GM21529 (cell line): Measurements from ENCODE around the gene F13B.
A peak's percentile ranks its signal among the peaks of the same experiment; 100 is the strongest.
"Not testable (repeated sequence)": the region's sequence is repeated elsewhere in the genome, so short reads cannot be mapped to it uniquely, and the experiment has no call there.

ENCODE experiments used
- ATAC-seq: cut with Tn5 transposase; IDR thresholded peaks from one replicate; pipeline ENCODE4 v1.9.1; 2021; ENCODE audit not compliant: unreplicated experiment

The F13B gene

DNA sequence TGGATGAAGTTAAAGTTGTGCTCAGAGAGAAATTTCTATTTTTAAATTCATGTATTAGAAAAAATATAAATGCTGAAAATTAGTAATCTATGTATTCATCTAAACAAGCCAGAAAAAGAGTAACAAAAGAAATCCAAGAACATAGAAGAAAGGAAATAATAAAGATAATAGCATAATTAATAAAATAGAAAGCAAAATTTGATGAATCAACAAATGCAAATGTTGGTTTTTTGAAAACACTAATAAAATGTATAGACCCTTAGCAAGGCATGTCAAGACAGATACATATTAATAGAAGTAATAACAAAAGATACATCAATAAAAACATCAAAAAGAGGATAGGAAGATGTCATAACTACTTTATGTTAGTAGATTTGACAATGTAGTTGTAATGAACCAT lies 18.0 kb downstream of the F13B start:
- no peak for ATAC-seq

DNA sequence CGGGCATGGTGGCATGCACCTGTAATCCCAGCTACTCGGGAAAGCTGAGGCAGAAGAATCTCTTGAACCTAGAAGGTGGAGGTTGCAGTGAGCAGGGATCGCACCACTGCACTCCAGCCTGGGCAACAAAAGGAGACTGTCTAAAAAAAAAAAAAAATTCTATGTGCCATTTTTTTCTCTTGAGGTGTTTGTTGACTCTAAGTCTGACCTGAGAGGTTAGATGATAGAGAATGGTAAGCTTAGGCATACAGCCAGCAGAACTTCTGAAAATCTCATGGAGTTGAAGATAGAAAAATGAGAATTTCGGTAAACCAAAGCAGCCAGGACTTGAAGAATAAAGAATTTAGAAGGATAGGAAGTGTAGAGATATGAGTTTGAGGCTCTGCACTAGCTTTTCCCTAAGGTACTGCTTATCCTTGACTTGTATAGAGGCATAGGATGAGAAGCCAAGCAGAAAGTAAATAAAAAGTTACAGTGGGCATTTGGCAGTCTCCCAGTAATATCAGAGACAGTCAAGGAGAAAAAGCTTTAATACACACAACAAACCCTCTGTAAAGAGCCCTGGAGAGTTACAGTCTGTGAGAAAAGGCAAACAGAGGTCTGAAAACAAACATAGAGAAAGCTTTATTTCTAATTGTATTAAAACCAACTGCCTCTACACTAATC lies 24.3 kb downstream of the F13B start:
- ATAC-seq, result no peak

GRCh38 chr1:197041486-197042353 lies 25.3 kb downstream of the F13B start:
- ATAC-seq, result peak; percentile 89

- ATAC-seq, result no peak
Observed at GRCh38 chr1:197036861-197037260, 30.2 kb downstream of the F13B start.

DNA sequence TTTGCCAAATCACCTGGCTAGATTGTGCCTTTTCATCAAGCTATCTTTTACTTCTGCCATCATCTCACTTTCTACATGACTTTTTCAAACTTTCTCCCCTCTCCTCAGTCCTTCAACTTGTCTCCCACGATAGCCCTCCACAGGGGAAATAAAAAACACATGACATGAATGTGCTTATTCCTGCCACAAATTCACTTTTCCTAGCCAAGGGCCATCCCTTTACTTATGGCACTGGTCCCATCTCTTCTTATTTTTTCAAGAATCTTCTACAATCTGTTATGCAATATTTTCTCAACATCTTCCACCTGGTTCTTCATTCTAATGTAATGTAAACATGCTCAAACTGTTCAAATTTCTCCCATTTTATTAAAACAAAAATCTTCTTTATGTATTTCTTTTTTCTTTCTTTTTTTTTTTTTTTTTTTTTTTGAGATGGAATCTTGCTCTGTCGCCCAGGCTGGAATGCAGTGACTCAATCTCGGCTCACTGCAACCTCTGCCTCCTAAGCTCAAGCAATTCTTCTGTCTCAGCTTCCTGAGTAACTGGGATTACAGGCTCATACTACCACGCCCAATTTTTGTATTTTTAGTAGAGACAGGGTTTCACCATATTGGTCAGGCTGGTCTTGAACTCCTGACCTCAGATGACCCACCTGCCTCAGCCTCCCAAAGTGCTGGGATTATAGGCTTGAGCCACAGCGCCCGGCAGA lies 32.3 kb downstream of the F13B start:
- ATAC-seq, result not testable (repeated sequence)

- ATAC-seq, result no peak
Observed at GRCh38 chr1:197029749-197030148, 37.3 kb downstream of the F13B start.

- no peak for ATAC-seq
Observed at GRCh38 chr1:197027359-197027758, 39.7 kb downstream of the F13B start.

DNA sequence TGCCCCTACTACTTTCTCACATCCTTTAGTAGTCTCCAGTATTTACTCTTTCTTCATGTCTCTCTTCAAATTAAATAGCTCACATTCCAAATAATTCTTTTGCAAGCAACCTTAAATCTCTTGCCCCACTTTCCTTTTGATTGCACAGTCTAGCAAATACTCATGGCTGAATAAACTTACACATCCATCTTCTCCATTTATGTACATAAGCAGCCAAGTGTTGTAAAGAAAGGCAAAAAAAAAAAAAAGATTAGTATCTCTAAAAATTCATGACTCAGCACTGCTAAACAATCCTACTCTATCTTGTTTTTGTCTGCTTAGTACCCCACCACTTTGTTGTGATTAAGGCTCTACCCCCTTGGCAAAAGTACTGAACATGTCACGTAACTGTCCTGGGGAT lies 42.6 kb downstream of the F13B start:
- ATAC-seq, result no peak

DNA sequence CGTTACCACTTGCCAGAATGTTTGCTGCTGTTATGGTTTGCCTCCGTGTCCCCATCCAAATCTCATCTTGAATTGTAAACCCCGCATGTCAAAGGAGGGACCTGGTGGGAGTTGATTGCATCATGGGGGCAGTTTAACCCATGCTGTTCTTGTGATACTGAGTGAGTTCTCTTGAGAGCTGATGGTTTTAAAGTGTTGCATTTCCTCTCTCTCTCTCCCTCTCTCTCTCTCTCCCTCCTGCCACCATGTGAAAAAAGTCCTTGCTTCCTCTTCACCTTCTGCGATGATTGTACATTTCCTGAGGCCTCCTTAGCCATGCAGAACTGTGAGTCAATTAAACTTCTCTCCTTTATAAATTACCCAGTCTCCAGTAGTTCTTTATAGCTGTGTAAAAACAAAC lies 45.3 kb downstream of the F13B start:
- no peak for ATAC-seq

- no peak for ATAC-seq
Observed at GRCh38 chr1:197017558-197018146, 49.4 kb downstream of the F13B start.

DNA sequence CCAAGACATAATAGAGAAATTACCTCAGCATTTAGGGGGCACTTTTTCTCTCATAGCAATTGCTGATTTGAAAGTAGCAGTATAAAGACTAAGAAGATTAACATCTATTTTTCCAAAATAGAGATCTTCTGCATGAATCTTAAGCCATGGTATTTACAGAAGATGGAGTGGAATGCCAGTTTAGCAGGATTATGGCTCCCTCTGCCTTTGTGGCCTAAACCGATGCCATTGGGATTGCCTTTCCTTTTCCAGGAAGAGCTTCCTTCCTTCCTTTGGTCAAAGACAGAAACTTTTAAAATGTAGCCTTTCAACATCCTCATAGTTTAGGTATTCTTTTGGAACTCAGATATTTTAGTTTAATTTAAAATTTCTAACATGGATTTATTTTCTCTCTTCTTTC lies 50.3 kb downstream of the F13B start:
- no peak for ATAC-seq

DNA sequence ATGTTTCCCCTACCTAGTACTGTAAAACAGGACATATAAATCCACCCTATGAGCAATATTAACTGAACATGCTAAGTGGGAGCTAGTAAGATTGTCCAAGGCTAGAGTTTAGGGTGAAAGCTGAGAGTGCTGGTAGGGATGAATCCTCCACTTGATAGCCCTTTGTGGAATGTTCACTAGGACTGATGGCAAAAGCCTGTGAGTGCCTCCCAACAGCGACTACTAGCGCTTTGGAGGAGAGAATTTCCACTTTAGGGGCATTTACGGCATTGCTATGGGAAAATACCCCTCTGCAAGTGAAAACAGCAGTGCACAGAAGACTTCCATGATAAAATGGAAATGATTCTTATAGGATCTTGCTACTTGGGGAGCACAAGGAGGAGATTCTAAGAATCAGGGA lies 53.8 kb downstream of the F13B start:
- ATAC-seq, result no peak

GRCh38 chr1:197011614-197012013 lies 55.4 kb downstream of the F13B start:
- ATAC-seq, result no peak

- no peak for ATAC-seq
Observed at GRCh38 chr1:197008861-197009260, 58.2 kb downstream of the F13B start.

DNA sequence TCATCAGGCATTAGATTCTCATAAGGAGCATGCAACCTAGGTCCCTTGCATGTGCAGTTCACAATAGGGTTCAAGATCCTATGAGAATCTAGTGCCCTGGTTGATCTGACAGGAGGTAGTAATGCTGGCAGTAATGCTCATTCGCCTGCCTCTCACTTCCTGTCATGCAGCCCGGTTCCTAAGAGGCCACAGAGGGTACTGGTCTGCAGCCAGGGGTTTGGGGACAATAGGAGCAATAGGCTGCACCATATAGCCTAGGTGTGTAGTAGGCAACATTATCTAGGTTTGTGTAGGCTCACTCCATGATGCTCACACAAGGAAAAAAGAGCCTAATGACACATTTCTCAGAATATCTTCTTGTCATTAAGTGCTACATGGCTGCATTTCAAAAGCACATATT lies 63.9 kb downstream of the F13B start:
- ATAC-seq, result no peak

- no peak for ATAC-seq
Observed at GRCh38 chr1:197001828-197002227, 65.2 kb downstream of the F13B start.

DNA sequence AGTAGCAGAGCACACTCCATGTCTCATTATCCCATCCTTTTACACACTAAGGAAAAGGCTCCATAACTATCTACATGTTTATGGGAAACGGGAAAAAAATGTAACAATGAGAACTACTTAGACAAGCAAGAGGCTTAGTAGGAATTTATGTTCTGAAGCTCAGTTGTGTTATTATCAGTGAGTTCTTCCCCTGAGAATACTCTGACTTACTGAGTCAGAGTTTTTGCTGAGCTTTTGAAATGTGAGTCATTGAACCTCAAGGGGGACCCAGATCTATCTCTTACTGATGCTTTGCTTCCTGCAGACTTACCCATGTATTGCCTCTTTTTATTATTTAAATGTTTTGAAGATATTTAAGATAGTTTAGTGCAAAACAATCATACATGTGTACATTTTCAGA lies 69.6 kb downstream of the F13B start:
- no peak for ATAC-seq

DNA sequence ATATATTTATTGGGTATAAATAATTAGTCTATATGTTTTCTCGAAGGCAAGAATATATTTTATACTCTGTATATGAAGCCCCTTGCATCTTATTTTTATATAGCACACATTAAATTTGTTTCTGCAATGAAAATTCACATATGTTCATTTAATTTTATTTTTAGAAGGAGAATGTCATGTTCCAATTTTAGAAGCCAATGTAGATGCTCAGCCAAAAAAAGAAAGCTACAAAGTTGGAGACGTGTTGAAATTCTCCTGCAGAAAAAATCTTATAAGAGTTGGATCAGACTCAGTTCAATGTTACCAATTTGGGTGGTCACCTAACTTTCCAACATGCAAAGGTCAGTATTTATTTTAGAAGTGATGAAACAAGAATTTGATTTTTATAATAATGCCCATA lies 73.1 kb downstream of the F13B start:
- no peak for ATAC-seq

GRCh38 chr1:196991919-196992651 lies 75.0 kb downstream of the F13B start:
- ATAC-seq, result not testable (repeated sequence)
